ENCODE data around the gene RAB9A. TPM values are rescaled to one million over a fixed set of nuclear protein-coding genes. Genes with fewer than 3 reads are reported as not detected.

RAB9A gene
- total and polyA plus RNA-seq, 9 of the 15 experiments (the other 6 are each of a cell fraction or from before 2014, with no cell fraction given): 13.5 to 20.8 (median 17.7) TPM

DNA sequence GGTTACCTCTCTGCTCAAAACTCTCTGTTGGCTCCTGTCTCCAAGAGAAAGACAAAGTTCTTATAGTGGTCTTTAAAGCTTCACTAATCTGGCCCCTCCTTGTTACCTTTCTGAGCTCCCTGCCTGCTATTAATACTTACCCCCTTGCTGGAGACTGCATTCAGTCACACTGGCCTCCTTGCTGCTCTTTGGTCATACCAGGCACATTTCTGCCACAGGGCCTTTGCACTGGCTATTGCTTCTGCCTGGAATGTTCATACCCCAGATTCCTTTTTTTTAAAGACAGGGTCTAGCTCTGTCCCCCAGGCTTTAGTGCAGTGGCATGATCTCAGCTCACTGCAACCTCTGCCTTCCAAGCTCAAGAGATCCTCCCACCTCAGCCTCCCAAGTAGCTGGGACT lies 15.9 kb upstream of the RAB9A start:
- POLR2A ChIA-PET: no interaction called here
- Histone ChIP-seq H3K27ac (ENCODE audit: extremely low read depth, low read depth, low read length) (no peak overlapping the region), H3K4me3 (no peak overlapping the region), H3K79me2 (ENCODE audit: control insufficient read depth, insufficient read depth, low read length) (no peaks in the 10 kb centered on the region), H3K9ac (ENCODE audit: insufficient read depth in 1 of 2, low read depth in 2 of 2, low read length in 2 of 2) (no peak overlapping the region), H3K36me3 (ENCODE audit: control insufficient read depth, insufficient read depth, low read length) (no peaks in the 10 kb centered on the region), H3K9me1 (ENCODE audit: control insufficient read depth, insufficient read depth, low read length) (no peaks in the 10 kb centered on the region), H2AFZ (ENCODE audit: low read depth, low read length) (no peak overlapping the region), H3K4me2 (ENCODE audit: insufficient read depth, low read length) (no peak overlapping the region), H3K9me3 (replicated peaks; ENCODE audit: control insufficient read depth, insufficient read depth, low read depth, low read length) (no peaks in the 10 kb centered on the region), H3K27me3 (ENCODE audit: control insufficient read depth in 2 of 2, insufficient read depth in 2 of 2, low read length in 2 of 2) (no peaks in the 10 kb centered on the region), H4K20me1 (replicated peaks; ENCODE audit: control insufficient read depth, insufficient read depth, low read length) (no peaks in the 10 kb centered on the region), H3K4me1 (replicated peaks in 1 of 2; ENCODE audit: control insufficient read depth in 2 of 2, insufficient read depth in 2 of 2, low read length in 2 of 2) (peaks cover 0 to 3% of the 10 kb centered on the region in 2 experiments; a peak in 3 of 5 replicates)
- no peak for DNase-seq (ENCODE audit: extremely low read depth in 1 of 4, low spot score in 3 of 4)
- TF ChIP-seq ZNF282 (CRISPR knock-in tag; IDR thresholded peaks at IDR 0.05): no peak
- TF ChIP-seq, protein P1, sequence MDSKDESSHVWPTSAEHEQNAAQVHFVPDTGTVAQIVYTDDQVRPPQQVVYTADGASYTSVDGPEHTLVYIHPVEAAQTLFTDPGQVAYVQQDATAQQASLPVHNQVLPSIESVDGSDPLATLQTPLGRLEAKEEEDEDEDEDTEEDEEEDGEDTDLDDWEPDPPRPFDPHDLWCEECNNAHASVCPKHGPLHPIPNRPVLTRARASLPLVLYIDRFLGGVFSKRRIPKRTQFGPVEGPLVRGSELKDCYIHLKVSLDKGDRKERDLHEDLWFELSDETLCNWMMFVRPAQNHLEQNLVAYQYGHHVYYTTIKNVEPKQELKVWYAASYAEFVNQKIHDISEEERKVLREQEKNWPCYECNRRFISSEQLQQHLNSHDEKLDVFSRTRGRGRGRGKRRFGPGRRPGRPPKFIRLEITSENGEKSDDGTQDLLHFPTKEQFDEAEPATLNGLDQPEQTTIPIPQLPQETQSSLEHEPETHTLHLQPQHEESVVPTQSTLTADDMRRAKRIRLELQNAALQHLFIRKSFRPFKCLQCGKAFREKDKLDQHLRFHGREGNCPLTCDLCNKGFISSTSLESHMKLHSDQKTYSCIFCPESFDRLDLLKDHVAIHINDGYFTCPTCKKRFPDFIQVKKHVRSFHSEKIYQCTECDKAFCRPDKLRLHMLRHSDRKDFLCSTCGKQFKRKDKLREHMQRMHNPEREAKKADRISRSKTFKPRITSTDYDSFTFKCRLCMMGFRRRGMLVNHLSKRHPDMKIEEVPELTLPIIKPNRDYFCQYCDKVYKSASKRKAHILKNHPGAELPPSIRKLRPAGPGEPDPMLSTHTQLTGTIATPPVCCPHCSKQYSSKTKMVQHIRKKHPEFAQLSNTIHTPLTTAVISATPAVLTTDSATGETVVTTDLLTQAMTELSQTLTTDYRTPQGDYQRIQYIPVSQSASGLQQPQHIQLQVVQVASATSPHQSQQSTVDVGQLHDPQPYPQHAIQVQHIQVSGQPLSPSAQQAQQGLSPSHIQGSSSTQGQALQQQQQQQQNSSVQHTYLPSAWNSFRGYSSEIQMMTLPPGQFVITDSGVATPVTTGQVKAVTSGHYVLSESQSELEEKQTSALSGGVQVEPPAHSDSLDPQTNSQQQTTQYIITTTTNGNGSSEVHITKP (IDR thresholded peaks at IDR 0.05; ENCODE audit: partially characterized antibody): no peak
- TF ChIP-seq RBM25 (IDR thresholded peaks at IDR 0.05; ENCODE audit: low read depth, low read length, severe bottlenecking): peak; percentile 81
- peak; percentile 46; the same call in 1 of the 2 replicates for TF ChIP-seq BCOR (IDR thresholded peaks at IDR 0.05)
- TF ChIP-seq ZNF274 (IDR thresholded peaks at IDR 0.05; ENCODE audit: borderline replicate concordance, low read depth, low read length): no peak
- TF ChIP-seq STAG1 (CRISPR knock-in tag; IDR thresholded peaks at IDR 0.05; ENCODE audit: borderline replicate concordance): no peak
- CTCF ChIA-PET (ENCODE audit: low intra/inter-chr PET ratio): no interaction called here
- intact Hi-C loops (cut with micrococcal nuclease): no loop called here
- ATAC-seq: no peak
- no TSS peak for BruUV-seq (replicated peaks)
- in situ Hi-C loops (cut with MboI): loop anchor here (25.0 kb wide), 1 partner anchor 711 kb away; no protein-coding TSS in a partner anchor
- no peak for FAIRE-seq
